Stimulated activated CD8-positive, alpha-beta memory T cell treated with anti-CD3 and anti-CD28 coated beads, Interleukin-4, amount 100 ng/mL, for 48 hours (primary cell): Measurements from ENCODE around the gene NKX1-1.
"Not testable (repeated sequence)": the region's sequence is repeated elsewhere in the genome, so short reads cannot be mapped to it uniquely, and the experiment has no call there.

ENCODE experiments used
- DNase-seq: peaks from one replicate; pipeline ENCODE4 v3.0.0-alpha.2; 2020

The NKX1-1 gene

DNA sequence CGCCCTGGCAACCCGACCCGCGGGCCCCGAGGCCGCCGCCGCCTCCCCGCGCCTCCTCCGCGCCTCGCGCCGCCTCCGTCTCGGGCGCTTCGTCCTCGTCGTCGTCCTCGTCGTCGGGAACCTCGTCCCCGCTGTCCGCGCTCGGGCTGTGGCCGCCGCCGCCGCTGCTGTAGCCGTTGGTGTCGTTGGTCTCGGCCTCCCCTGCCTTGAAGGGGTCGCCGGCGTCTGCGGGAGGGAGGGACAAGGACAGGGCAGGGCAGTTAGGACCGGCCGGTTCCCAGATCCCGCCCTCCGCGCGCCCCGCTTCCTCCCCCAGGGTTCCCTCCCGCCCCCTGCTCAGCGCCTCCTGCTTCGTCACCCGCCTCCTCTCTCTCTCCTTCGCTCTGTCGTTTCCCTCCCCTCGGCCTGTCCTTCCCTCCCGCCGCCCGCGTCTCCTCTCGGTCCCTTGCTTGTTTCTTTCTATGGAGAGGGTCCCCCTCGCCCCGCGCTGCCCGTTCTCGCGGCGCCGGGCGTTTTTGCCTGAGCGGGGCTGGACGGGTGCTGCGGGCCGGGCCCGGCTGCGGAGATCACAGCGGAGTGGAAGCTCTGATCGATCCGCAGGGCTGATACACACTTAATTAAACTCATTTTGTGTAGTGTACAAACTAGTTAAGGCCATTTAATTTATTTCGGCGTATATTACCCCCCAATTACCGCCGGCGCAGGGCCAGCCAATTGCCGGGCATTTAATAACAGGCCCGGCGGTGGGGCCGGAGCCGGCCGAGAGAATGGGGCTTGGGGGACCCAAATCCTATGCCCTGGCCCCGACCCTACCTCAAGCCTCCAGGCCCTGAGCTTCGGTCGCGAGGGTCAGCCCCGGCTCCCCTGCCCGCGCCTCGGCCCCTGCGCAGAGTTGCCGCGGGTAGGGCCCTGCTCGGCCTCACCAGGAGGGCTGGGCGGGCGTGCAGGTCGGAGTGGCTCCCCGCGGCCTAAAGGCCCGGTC, 2.4 kb downstream of the NKX1-1 start:
- DNase-seq: no peak

- DNase-seq: no peak
These were observed 3.1 kb downstream of the NKX1-1 start for GRCh38 chr4:1403177-1403583.

DNA sequence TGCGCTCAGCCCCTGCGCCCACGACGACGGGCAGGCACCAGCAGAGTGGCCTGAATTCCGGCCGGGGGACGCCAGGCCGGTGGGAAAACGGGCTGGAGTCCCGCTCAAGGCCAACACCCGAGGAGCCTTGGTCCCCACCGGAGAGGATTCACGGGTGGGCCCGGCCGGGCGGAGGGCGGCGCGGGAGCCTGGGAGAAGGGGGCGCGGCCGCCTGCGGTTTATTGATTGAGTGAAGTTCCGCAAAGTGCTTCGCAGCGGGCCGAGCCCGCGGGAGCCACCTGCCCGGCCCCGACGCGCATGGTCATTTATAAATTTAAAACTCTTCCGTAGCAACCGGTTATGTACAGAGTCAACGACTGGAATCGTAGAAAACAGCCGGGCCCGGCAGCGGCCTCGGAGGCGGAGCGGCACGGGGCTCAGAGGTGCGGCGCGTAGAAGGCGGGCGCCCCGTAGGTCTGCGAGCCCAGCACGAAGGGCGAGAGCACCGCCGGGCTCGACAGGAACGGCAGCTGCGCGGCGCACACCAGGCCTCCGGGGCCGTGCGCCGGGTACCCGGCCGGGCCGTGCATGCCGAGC, 3.6 kb downstream of the NKX1-1 start:
- DNase-seq: no peak

- no peak for DNase-seq
These were observed 4.2 kb downstream of the NKX1-1 start for GRCh38 chr4:1402021-1402515.

- no peak for DNase-seq
These were observed 4.7 kb downstream of the NKX1-1 start for GRCh38 chr4:1401409-1402020.

- DNase-seq: peak; percentile 17
These were observed 5.3 kb downstream of the NKX1-1 start for GRCh38 chr4:1400831-1401408.

GRCh38 chr4:1400191-1400805, 5.9 kb downstream of the NKX1-1 start:
- DNase-seq: peak; percentile 16

DNA sequence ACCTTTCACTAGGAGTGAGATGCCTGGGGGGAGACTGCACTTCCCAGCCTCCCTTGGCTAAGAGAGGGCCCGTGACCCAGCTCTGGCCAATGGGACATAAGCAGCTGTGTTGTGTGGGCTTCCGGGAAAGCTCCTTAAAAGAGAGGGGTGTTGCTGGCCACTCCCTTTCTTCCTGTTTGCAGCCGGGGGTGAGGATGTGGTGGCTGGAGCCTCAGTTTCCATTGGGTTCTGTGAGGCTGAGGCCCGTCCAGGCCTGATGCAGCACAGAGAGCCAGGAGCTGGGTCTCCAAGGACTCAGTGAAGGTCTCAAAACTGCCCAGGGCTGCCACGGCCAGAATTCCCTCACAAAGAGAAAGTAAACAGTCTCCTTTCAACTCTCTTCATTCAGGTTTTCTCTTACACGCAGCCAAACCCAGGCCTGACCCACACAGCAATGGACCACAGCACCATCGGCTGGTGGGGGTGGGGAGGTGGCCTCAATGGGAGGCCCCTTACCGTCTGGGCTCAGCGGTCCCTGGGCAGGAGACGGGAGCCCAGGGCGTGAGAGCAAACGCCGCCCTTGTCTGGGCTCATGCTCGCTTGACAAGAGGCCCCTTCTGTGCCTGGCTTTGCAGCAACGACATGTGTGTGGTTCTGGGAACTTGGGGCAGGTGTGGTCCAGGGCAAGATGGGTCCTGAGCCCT, 6.6 kb downstream of the NKX1-1 start:
- peak; percentile 13 for DNase-seq

GRCh38 chr4:1398681-1399507, 7.3 kb downstream of the NKX1-1 start:
- peak; percentile 13 for DNase-seq

DNA sequence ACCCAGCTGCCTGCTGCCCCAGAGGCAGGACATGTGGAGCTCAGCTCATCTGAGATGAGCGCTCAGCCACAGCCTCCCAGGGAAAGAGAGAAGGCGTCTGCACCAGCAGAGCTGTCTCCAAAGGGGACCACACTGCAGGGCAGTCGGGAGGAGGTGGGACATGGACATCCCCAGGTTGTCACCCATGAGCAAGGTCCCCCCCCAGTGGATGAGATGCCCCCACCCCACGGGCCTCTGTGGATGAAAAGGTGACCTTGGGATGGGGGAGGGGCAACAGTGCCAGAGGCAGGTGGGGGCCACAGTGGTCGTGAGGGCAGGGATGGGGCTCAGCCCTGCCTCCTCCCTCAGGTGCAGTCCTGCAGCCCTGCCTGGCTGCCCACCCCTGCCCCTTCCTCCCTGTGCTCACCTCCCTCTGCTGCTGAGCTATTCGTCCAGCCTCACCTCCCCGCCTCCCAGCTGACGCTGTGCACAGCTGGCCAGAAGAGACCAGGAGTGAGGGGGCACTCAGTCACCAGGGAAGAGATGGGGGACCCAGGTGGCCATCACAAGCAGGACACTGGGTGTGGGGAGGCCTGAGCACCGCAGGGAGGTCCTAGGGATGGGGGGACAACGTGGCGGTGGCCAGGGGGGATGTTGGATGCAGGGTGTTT, 9.3 kb downstream of the NKX1-1 start:
- DNase-seq: no peak

GRCh38 chr4:1395941-1396805, 10.1 kb downstream of the NKX1-1 start:
- DNase-seq: no peak

- DNase-seq: not testable (repeated sequence)
These were observed 10.8 kb downstream of the NKX1-1 start for GRCh38 chr4:1395389-1395820.

DNA sequence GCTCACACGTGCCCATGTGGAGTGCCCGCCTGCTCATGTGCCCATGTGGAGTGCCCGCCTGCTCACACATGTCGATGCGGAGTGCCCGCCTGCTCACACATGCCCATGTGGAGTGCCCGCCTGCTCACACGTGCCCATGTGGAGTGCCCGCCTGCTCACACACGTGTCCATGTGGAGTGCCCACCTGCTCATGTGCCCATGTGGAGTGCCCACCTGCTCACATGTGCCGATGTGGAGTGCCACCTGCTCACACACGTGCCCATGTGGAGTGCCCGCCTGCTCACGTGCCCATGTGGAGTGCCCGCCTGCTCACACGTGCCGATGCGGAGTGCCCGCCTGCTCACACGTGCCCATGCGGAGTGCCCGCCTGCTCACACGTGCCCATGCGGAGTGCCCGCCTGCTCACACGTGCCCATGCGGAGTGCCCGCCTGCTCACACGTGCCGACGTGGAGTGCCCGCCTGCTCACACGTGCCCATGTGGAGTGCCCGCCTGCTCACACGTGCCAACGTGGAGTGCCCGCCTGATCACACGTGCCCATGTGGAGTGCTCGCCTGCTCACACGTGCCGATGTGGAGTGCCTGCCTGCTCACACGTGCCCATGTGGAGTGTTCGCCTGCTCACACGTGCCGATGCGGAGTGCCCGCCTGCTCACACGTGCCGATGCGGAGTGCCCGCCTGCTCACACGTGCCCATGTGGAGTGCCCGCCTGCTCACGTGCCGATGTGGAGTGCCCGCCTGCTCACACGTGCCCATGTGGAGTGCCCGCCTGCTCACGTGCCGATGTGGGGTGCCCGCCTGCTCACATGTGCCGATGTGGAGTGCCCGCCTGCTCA, 11.5 kb downstream of the NKX1-1 start:
- not testable (repeated sequence) for DNase-seq

GRCh38 chr4:1393866-1394265, 12.4 kb downstream of the NKX1-1 start:
- DNase-seq: no peak

GRCh38 chr4:1393363-1393762, 12.9 kb downstream of the NKX1-1 start:
- DNase-seq: not testable (repeated sequence)

DNA sequence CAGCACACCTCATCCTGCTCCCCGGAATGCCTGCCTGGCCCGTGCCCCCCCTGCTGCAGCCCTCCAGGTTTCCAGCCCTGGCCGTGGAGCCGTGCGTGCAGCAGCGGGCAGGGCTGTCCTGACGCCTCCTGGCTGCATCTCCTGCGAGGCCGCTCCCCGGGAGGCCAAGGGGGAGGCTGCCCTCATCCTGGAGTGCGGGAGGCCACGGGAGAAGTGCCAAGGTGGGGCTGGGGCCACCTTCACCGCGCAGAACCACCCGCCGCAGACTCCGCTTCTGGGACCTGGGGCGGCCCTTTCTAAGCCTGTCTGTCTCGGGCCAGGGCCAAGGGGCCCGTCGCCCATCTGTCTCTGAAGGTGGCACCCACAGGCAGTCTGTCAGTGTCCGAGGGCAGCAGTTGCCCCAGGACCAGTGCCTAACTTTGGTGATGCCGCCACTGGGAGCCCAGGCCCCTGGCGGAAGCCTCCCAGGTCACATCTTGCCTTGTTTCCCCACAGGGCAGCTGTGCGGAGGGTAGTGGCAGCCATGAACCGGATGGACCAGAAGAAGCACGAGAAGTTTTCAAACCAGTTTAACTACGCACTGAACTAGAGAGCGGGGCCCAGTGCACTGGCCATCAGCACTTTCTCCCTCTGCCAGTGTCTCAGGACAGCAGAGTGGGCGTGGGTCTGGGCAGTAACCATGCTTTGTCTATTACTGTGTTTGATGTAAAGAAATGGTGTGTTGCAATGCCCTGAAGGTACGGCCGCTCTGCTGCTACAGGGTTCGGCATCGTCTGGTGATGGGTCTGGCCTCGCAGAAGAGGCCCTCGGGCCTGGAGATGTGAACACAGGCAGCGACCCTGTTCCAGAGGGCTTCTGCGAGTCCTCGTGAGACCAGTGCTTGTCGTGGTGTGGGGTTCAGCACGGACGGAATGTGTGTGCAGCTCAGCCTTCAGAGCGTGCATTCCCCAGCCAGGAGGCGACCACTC, 20.6 kb downstream of the NKX1-1 start:
- DNase-seq: no peak

GRCh38 chr4:1384675-1385372, 21.4 kb downstream of the NKX1-1 start:
- no peak for DNase-seq
